ENCODE data around the gene DSTN.

Gene DSTN

GRCh38 chr20:17638835-17639407, 69.0 kb downstream of the DSTN start:
- DNase-seq: no peak

- no peak for DNase-seq
Measured at GRCh38 chr20:17640146-17640874, 70.4 kb downstream of the DSTN start.

DNA sequence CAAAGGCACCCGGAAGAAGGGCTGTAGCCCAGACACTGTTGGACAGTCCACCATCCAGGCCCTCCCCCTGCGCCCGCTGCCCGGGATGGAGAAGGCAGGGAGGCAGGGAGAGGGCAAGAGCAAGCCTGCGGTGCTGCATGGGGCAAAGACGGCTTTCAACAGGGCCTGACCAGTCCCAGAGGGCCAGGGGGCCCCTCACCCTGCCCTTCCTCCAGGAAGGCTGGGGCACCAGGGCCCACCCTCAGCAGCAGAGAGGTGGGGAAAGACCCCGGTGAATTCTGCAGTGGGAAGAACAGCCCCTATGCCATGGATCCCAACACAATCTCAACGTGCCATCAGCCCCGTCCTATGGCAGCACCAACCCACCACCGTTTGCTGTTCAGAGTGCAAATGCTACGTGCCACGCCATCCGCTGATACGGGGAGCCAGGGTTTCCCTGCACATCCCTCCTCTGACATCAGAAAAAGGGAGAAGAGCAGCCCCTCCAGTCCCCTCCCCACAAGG, 71.1 kb downstream of the DSTN start:
- no peak for DNase-seq

GRCh38 chr20:17641520-17641964, 71.7 kb downstream of the DSTN start:
- no peak for DNase-seq

DNA sequence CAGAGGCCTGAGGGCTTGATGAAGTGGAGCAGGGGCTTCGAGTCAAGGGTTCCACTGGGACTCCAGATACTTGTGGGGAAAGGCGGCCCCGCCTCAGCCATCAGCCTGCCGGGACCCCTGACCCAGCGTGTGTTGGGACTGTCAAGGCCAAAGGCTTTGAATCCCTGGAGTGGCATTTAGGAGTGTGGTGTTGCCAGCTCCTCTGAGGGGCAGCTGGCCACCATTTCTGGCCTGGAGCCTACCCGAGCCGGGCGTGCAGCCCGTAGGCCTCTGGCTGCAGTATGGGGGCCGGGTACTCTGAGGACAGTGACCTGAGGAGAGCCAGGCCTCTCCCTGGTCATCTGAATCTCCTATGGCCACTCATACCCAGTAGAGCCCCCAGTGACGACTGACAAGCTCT, 72.1 kb downstream of the DSTN start:
- no peak for DNase-seq

- no peak for DNase-seq
Measured at GRCh38 chr20:17642404-17643269, 72.8 kb downstream of the DSTN start.

DNA sequence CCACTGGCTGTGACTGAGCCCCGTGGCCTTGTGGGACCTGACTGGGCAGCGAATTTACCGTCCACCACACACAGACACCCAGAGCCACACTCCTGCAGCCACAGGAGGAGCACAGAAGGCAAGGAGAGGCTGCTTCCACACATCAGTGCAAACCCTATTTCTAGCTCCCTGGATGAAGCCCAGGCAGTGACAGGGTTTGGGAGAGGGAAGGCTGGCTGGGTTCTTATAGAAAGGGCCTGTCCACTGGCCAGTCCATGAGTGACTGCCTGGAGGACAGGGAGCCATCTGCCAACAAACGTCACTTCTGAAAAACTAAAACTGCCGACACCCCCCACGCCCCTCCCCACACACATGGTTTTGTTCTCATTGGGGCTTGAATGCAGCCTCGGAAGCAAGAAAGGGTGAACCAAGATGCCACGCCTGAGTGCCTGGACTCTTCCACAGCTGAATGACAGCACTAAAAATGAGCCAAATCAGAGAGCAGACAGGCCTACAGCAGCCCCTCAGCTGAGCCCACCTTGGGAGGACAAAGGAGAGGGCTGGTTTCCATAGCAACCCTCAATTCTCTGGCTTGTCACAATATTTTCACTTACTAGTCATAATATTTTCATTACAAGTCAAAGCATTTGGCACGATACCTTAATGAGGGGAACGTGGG, 73.8 kb downstream of the DSTN start:
- no peak for DNase-seq

GRCh38 chr20:17644451-17644850, 74.6 kb downstream of the DSTN start:
- DNase-seq: no peak

DNA sequence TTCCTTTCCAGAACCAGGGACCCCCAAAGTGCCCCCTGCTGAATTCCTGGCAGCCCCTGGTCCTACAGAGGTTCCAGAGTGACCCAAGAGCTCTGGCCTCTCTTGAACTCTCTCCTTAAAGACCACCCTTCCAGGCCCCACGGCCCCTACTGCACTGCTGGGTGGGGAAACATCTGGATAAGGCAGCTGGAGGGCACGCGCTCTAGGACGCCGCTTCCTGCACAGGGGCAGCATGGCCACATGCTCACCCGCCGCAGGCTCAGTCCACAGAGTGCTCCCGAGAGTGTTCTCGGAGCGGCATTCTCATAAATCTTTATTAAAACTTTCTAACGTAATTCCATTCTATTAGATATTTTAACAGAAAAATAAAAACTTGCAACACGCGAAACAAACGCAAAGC, 75.1 kb downstream of the DSTN start:
- no peak for DNase-seq

DNA sequence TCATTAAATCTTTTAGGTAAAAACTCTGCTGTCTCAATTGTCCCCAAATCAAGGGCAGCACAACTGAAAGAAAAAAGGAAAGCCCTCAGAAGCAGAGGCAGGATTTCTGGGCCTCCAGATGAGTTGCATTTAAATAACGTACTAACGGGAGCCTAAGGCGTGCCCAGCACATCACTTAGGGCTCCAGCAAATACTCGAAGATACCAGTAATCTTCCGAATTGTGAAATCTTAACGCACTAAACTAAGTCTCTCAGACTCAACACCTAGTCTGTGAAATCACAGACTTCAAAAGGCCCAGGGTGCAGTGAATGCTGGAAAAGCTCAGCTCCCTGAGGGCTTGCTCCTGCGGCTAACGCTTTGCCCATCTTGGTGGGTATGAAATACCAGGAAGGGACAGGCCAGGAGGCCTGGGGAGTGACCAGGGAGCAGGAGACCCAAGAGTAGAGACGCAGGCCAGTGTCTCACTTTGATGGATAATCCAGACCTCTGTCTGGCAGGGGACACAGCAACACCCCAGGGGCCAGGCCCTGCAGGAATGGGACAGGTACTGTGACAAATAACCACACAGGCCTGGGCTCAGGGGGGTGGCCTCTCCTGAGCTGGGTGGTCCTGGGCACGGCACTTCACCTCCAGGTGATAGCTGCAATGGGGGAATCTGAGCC, 75.8 kb downstream of the DSTN start:
- no peak for DNase-seq

DNA sequence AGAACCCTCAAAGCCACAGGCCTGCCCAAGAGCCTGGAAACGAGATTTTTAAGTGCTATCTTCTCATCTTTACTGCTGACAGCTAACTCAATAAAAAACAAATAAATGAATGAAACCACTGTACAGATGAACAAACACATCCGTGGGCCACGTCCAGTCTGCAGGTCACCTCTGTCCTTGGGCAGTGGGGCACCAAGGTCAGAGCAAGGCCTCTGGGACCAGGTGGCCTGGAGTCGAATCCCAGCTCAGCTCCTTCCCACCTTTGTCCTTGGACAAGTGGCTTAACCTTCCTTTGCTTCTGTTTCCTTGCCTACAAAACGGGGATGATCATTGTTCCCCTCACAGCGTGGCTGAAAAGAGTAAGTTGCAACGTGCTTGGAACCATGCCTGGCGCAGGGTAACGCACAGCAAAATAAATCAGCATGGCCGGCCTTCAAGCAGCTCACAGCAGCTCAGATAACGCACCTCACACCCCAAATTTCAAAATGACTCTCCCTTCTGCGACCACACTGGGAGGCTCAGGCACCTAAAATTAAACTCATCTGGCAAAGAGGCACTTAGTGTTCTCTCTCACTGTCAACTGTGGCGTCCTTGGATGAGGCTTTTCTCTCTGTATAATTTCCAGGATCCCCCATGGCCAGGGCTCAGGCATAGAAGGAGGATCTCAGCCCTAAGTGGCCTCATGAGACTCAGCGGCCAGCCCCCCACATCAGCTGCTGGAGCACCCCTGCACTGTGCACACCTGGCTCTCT, 76.5 kb downstream of the DSTN start:
- DNase-seq: no peak

- no peak for DNase-seq
Measured at GRCh38 chr20:17646961-17647301, 77.1 kb downstream of the DSTN start.

- DNase-seq: no peak
Measured at GRCh38 chr20:17647391-17648314, 77.8 kb downstream of the DSTN start.

- DNase-seq: no peak
Measured at GRCh38 chr20:17648315-17648646, 78.4 kb downstream of the DSTN start.

DNA sequence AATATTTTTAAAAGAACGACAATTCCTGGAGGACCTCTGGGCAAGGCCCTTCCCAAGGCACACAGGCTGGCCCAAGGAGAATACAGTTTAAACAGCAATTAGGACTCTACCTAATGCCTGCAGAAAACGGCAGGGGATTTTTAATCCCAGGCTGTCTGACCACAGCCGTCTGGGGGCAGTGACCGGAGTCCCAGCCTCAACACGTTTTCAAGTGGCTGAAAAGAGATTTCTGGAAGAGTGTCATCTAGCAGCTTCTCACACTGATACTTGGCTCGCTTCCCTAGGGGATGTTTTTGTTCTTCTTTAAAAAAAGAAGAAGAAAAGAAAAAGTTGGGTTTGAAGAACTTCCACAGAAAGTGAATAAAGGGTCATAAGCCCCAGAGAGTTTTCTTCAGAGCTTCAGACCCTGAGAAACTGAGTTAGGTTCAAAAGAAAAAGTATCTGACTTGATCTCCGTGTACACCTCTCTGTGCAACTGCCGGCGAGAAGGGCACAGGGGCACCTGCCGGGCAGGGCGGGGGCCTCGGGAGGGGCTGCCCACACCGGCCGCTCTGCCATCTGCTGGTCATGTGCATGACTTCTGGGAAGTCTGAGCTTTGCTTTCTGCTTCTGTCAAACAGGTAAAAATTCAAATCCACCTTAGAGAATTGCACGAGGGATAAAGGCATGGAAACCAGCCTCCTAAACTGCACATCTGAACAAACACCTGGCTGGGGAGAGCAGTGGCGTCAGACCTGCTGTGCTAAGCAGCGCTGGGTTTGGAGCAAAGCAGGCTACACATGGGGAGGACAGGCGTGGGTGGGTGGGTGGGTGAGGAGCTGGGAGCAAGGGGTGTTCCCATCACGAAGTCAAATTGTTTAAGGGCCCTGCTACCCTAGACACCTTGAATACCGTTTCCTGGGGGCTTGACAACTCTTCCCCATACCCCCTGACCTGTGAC, 79.2 kb downstream of the DSTN start:
- DNase-seq: peak; percentile 41

DNA sequence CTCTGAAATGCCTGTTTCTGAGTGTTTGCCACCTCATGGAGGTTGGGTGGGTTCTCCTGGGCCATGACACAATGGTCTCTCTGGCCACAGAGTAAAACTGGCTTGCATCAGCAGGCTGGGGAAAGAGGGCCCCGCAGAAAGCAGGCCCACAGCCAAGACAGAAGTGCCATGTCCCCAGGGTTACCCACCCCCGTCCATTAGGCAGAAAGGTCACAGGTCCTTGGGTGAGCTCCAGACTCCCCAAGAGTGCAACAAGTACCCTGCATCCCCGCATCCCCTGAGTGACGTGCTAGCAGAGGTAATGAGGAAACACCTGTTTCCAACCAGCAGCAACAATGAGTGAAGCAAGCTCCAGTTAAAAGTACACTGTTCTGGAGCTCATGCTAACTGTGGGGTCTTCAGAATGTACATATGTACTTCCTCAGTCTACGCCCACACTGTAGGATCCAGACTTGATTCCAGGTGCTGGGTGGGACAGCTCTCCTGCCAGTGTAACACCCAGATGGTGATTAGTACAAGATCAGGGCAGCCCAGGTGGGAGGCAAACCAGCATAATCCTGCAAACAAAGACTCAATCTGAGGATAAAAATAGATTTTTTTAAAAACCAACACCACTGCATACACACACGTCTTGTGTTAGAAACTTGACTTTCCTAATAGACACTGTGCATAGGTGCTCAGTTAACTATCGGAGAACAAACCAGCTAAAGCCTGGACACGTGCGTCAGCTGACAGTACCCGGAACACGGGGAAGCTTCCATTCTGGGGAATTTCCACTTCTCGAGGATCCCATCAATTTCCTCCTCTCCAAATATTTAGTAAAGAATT, 80.6 kb downstream of the DSTN start:
- DNase-seq: no peak

- no peak for DNase-seq
Measured at GRCh38 chr20:17651129-17651759, 81.4 kb downstream of the DSTN start.

DNA sequence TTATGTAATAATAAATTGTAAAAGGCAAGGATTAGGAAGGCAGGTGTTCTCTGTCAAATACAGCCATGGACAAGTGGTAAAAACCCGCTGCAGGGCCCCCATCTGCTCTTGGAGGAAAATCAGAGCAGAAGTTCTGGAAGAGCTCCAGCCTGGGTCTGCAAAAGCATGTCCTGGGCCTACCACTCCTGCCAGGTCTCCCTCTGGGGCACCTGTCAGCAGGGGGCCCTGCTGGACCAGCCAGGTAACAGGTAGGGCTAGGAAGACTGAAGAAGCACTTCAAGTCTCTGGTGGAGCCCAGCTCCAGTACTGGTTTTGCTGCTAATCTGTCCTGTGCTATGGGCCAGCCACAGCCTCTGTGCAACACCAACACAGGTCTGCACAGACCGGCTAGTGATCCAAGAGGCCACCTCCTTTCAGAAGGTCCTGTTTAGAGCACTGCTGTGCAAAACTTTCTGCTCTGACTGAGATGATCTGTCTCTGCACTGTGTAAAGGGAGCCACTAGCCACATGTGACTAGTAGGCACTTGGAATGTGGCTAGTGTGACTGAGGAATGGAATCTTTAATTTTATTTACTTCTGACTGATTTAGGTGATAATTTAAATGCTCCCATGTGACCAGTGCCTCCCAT, 82.0 kb downstream of the DSTN start:
- DNase-seq: no peak
